HepG2 (cell line): Measurements from ENCODE around the gene NOXA1. TPM values are rescaled to one million over a fixed set of nuclear protein-coding genes. Genes with fewer than 3 reads are reported as not detected.

Experiments
- AGO2 ChIP-seq: fragments of 200-400 bp; formaldehyde crosslinking; optimal IDR thresholded peaks from 2 replicates; pipeline ENCODE3; 2017; ENCODE audit warnings: mild to moderate bottlenecking, low read depth, low read length, moderate library complexity
- HNRNPL ChIP-seq: fragments of 200-400 bp; formaldehyde crosslinking; IDR thresholded peaks from 2 replicates; pipeline ENCODE4 v1.6.1; 2017; ENCODE audit warnings: mild to moderate bottlenecking, low read depth, low read length
- IRF9 ChIP-seq: sonication (generic); formaldehyde crosslinking; IDR thresholded peaks from 2 replicates; pipeline ENCODE4 v1.8.0; 2022; ENCODE audit warnings: missing genetic modification reagents, mild to moderate bottlenecking, borderline replicate concordance
- JDP2 ChIP-seq: sonication (generic); formaldehyde crosslinking; IDR thresholded peaks from 2 replicates; pipeline ENCODE4 v1.8.1; 2022; ENCODE audit warnings: missing genetic modification reagents, borderline replicate concordance
- KAT2B ChIP-seq: fragments of 150-350 bp; IDR thresholded peaks from 2 replicates; pipeline ENCODE4 v1.6.1; 2014; ENCODE audit warnings: low read depth, low read length, borderline replicate concordance
- MAFK ChIP-seq, 2 experiments: IDR thresholded peaks in 1 of 2; conservative IDR thresholded peaks in 1 of 2; 2 replicates each; pipeline ENCODE4 v1.6.1; 2011; ENCODE audit warnings: improper control_type of control experiment in 2 of 2, low read length in 2 of 2
- MATR3 ChIP-seq: sonication (generic); formaldehyde crosslinking; IDR thresholded peaks from 2 replicates; pipeline ENCODE4 v1.4.0; 2020; ENCODE audit warnings: missing genetic modification reagents
- NFE2 ChIP-seq: sonication (generic); formaldehyde crosslinking; IDR thresholded peaks from 2 replicates; pipeline ENCODE4 v1.4.0; 2020; ENCODE audit warnings: missing genetic modification reagents
- SALL1 ChIP-seq: sonication (generic); formaldehyde crosslinking; IDR thresholded peaks from 2 replicates; pipeline ENCODE4 v1.8.0; 2022; ENCODE audit warnings: mild to moderate bottlenecking, missing genetic modification reagents
- SUZ12 ChIP-seq: fragments of 150-350 bp; IDR thresholded peaks from 2 replicates; pipeline ENCODE4 v1.6.1; 2014; ENCODE audit warnings: low read depth, low read length
- TFDP1 ChIP-seq: IDR thresholded peaks from 2 replicates; pipeline ENCODE4 v1.6.1; 2016; ENCODE audit warnings: missing compliant biosample characterization, missing genetic modification reagents, borderline replicate concordance
- ZBTB33 ChIP-seq: sonication (generic); formaldehyde crosslinking; IDR thresholded peaks from 2 replicates; pipeline ENCODE4 v1.4.0; 2020; ENCODE audit warnings: missing genetic modification reagents
- ZBTB38 ChIP-seq: sonication (generic); formaldehyde crosslinking; IDR thresholded peaks from 2 replicates; pipeline ENCODE4 v1.5.1; 2020; ENCODE audit warnings: mild to moderate bottlenecking, missing genetic modification reagents
- ZFYVE20 ChIP-seq: sonication (generic); formaldehyde crosslinking; IDR thresholded peaks from 2 replicates; pipeline ENCODE4 v1.8.0; 2023; ENCODE audit warnings: low read depth, mild to moderate bottlenecking, moderate library complexity, missing genetic modification reagents, borderline replicate concordance
- ZGPAT ChIP-seq: IDR thresholded peaks from 2 replicates; pipeline ENCODE4 v1.6.1; 2016; ENCODE audit warnings: mild to moderate bottlenecking
- ZNF235 ChIP-seq: sonication (generic); formaldehyde crosslinking; IDR thresholded peaks from 2 replicates; pipeline ENCODE4 v1.8.1; 2023; ENCODE audit warnings: mild to moderate bottlenecking, missing genetic modification reagents, borderline replicate concordance
- ZNF263 ChIP-seq: sonication (generic); formaldehyde crosslinking; IDR thresholded peaks from 2 replicates; pipeline ENCODE4 v1.4.0; 2020; ENCODE audit warnings: missing genetic modification reagents
- ZNF30 ChIP-seq: sonication (generic); formaldehyde crosslinking; IDR thresholded peaks from 2 replicates; pipeline ENCODE4 v1.5.0; 2020; ENCODE audit warnings: mild to moderate bottlenecking, missing genetic modification reagents
- ZNF496 ChIP-seq: sonication (generic); formaldehyde crosslinking; IDR thresholded peaks from 2 replicates; pipeline ENCODE4 v1.8.1; 2023; ENCODE audit warnings: mild to moderate bottlenecking, moderate library complexity, missing genetic modification reagents; ENCODE audit not compliant: insufficient replicate concordance
- ZNF740 ChIP-seq: sonication (generic); formaldehyde crosslinking; IDR thresholded peaks from 2 replicates; pipeline ENCODE4 v1.4.0; 2020; ENCODE audit warnings: missing genetic modification reagents
- ZNF777 ChIP-seq: sonication (generic); formaldehyde crosslinking; IDR thresholded peaks from 2 replicates; pipeline ENCODE4 v1.4.0; 2020; ENCODE audit warnings: missing genetic modification reagents
- ZNF790 ChIP-seq: sonication (generic); formaldehyde crosslinking; IDR thresholded peaks from 2 replicates; pipeline ENCODE4 v1.8.0; 2022; ENCODE audit warnings: missing genetic modification reagents, mild to moderate bottlenecking, borderline replicate concordance
- polyA plus RNA-seq, 8 experiments: library from polyadenylated mRNA; depleted of rRNA in 3 of 8; stranded (reverse) in 7 of 8; unstranded in 1 of 8; fragments of >200 nt; fragmentation: Illumina TruSeq in 4 of 8; extraction: Trizol in 4 of 8; gene quantifications; 2 replicates each; pipeline versions ENCODE4 v1.2.1 to v1.2.3, GENCODE V29; 2011 to 2016; ENCODE audit warnings: low read depth in 4 of 8, missing spikeins in 1 of 8, mixed read lengths in 1 of 8; ENCODE audit not compliant: insufficient read depth in 1 of 8
- total RNA-seq, 5 experiments: library from RNA; depleted of rRNA; stranded (reverse); fragments of >200 nt; fragmentation: Illumina TruSeq; extraction: Trizol; gene quantifications; 2 replicates each; pipeline ENCODE4 v1.2.3, GENCODE V29; 2016; ENCODE audit warnings: low read depth in 1 of 5

Gene NOXA1
- total and polyA plus RNA-seq, 2 of the 13 experiments (the other 11 are each of a cell fraction or from before 2014, with no cell fraction given) = 0.78 to 1.2 TPM

GRCh38 chr9:137449081-137449844 lies 26.1 kb downstream of the NOXA1 start (continued):
- no peak for TF ChIP-seq ZNF777 (CRISPR knock-in tag)
- TF ChIP-seq ZNF740 (CRISPR knock-in tag) = no peak
- TF ChIP-seq SALL1 (CRISPR knock-in tag) = 0 out of 2 replicates have a peak, but pooled peaks have one; percentile 12
- no peak for TF ChIP-seq SUZ12
- no peak for TF ChIP-seq NFE2 (CRISPR knock-in tag)
- TF ChIP-seq ZFYVE20 (CRISPR knock-in tag) = no peak
- no peak for TF ChIP-seq JDP2 (CRISPR knock-in tag)
- no peak for TF ChIP-seq MAFK (conservative IDR thresholded peaks at IDR 0.05 in 1 of 2, IDR thresholded peaks at IDR 0.05 in 1 of 2; ENCODE audit: low read length in 2 of 2)
- 0 out of 2 replicates have a peak, but pooled peaks have one; percentile 17 for TF ChIP-seq HNRNPL
- no peak for TF ChIP-seq ZNF496 (CRISPR knock-in tag)
- TF ChIP-seq ZNF30 (CRISPR knock-in tag) = no peak
- no peak for TF ChIP-seq ZNF263 (CRISPR knock-in tag)
- no peak for TF ChIP-seq KAT2B
- peak; percentile 96 for TF ChIP-seq ZBTB38 (CRISPR knock-in tag)
- 0 out of 2 replicates have a peak, but pooled peaks have one; percentile 5 for TF ChIP-seq IRF9 (CRISPR knock-in tag)
- TF ChIP-seq TFDP1 (CRISPR knock-in tag) = no peak
- no peak for TF ChIP-seq ZNF790 (CRISPR knock-in tag)
- TF ChIP-seq MATR3 (CRISPR knock-in tag) = no peak
- TF ChIP-seq ZGPAT (CRISPR knock-in tag) = no peak
- TF ChIP-seq ZNF235 (CRISPR knock-in tag) = no peak
- 0 out of 2 replicates have a peak, but pooled peaks have one; percentile 22 for TF ChIP-seq ZBTB33 (CRISPR knock-in tag)
- peak; percentile 56 for TF ChIP-seq AGO2
